NCI-H146 (cell line): ENCODE data around the gene KDM4C.

Source experiments
- DNase-seq: peaks from one replicate; lab custom pipeline; 2025; lab: John Stamatoyannopoulos, UW

The KDM4C gene

GRCh38 chr9:7097785-7098752, 340.3 kb downstream of the KDM4C start:
- DNase-seq = no peak

GRCh38 chr9:7103367-7103766, 345.6 kb downstream of the KDM4C start:
- no peak for DNase-seq

GRCh38 chr9:7103771-7104170, 346.0 kb downstream of the KDM4C start:
- DNase-seq = no peak

- no peak for DNase-seq
Measured at GRCh38 chr9:7104625-7105024, 346.9 kb downstream of the KDM4C start.

- no peak for DNase-seq
Measured at GRCh38 chr9:7105095-7105494, 347.3 kb downstream of the KDM4C start.

DNA sequence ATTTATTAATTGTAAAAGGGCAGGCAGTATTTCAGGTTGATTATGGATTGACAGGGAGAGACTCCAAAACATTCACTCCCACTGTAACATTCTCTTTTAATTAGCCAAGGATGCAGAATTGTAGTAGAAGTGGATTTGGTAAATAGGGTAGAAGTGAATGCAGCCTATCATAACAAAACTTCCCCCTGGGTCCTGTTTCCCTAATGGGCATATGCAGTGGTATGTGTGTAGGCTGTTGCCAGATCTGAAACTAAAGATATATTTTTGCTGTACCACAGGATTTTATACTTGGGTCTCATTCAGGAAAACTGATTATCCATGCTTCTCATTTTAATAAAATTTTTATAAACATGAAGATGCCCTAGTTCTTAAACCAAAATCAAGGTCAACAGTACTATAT, 351.2 kb downstream of the KDM4C start:
- DNase-seq = no peak

DNA sequence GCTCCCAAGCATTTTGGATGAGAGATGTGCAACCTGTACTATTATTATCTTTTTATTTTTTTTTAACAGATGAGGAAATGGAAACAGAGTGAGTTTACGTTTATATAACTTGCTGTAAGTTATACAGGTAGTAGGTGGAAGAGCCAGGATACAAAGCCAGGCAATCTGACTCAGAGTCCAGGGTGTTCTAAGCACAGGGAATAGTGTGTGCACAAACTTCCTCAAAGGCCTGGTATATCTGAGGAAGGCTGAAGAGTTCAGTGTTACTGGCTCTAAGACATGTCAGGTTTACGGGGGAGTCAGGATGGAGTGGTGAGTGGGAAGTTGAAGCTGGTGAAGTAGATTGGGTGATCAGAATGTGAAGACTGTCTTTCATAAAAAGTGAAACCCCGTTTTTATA, 353.6 kb downstream of the KDM4C start:
- DNase-seq = no peak

DNA sequence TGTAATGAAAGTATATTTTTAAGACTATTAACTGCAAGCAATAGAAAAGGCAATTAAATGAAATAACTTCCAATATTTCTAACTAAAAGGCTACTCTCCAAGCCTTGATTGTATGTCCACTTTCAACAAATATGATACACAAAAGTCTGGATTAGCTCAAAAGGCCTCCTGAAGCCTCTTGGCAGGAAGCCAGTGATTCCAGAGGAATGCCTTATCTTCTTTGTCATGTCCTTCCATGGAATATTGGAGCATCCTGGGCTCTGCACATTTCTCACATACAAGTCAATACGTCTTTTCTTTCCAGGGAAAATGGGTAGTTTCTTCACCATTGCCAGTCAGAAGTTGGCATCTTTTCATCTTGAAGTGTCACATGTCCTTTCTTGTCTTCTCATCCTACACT, 357.8 kb downstream of the KDM4C start:
- DNase-seq = peak; percentile 74

GRCh38 chr9:7117676-7118561, 360.1 kb downstream of the KDM4C start:
- DNase-seq = peak; percentile 45

DNA sequence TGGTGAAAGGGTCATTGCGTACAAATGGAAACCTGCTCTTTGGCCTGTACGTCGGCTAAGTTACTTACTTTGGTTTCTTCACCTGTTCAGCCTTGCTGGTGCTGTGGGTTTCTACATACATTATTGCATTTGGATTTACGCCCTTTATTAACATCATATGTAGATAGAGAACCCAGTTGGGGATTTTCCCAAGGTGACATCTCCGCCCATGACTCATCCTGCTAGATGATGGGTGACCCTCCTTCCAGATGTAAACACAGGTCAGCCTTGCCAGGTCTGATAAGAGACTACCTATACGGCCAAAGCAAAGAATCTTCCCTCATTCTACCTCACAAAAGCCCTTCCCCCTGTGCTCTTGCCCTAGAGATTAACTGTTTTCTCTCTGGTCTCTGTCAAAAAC, 360.9 kb downstream of the KDM4C start:
- DNase-seq = no peak

DNA sequence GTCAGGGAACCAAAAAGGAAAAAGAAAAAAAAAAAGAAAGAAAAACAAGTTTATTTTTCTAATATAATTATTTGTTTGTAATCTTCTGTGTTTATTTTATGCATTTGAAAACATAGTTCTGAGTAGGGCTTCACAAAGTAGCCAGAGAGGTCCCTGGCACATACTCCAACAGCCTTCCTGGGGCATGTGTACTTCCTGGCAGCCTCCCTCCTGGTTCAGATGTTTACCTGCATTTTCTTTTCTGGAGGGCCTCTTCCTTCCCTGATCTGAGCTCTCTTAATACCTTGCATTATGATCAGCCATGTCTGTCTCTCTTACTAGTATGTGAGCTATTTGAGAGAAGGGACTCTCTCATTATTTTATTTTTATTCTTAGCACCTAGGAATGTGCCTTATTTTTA, 361.8 kb downstream of the KDM4C start:
- DNase-seq = no peak

GRCh38 chr9:7121055-7121454, 363.3 kb downstream of the KDM4C start:
- DNase-seq = no peak

GRCh38 chr9:7121664-7122063, 363.9 kb downstream of the KDM4C start:
- DNase-seq = no peak

- no peak for DNase-seq
Measured at GRCh38 chr9:7123743-7124142, 366.0 kb downstream of the KDM4C start.

- DNase-seq = no peak
Measured at GRCh38 chr9:7125231-7125630, 367.5 kb downstream of the KDM4C start.

- DNase-seq = no peak
Measured at GRCh38 chr9:7129391-7129790, 371.6 kb downstream of the KDM4C start.

DNA sequence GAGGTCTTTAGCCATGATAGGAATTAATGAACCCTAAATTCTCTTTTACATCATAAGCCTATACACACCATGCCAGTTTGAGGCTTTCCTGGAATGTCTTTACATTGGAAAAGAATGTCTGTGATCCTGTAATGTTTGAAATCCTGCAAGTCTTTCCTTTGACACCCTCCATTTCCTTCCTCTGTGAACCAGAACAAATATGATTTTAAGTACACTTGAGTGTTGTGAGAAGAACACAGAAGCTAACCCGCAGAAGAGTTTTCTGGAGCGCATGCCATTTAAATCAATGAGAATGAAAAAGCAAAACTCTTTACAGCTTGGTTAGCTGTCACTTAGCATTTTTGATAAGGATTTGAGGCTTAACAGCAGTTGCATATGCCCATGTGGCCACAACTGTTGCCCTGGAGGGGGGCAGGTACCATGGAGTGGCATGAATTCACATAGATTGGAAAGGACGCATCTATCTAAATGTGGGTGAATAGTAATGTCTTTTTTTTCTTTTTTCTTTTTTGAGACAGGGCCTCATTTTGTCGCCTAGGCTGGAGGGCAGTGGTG, 372.6 kb downstream of the KDM4C start:
- DNase-seq = no peak

DNA sequence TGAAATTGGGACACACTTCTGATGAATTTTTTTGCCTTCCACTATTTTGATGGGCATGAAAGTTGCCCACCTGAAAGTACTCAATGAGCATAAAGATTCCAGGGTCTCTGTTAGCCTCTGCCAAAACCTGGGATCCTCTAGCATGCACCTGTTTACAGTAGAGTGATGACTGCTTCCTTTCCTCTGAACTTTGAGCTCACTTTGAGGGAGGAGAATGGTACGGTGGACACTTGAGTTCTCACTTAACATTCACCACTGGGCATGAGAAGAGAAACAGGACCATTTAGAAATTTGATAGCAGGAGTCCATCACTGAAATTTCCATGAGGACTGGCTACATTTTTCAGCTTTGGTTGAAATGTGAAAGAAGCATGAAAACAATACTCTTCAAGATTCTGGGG, 374.8 kb downstream of the KDM4C start:
- no peak for DNase-seq

- peak; percentile 14 for DNase-seq
Measured at GRCh38 chr9:7135735-7136134, 378.0 kb downstream of the KDM4C start.

DNA sequence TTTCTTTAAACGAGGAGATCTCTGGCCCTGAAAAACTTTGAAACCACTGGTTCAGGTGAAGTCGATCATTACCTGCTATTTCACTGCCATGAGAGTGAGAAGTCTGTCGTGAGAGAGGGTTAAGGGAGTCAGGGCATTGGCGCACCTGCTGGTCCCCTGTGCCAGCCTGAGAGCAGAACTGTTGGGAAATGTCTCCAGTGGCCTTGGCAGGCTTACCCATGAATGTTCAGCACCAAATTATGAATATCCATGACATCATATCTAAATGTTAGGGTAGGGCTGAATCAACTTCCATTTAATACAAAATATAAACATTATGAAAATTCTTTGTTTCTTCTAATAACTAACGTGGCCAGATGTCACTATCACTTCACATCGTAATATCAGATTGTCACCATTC, 379.3 kb downstream of the KDM4C start:
- peak; percentile 55 for DNase-seq

GRCh38 chr9:7137571-7137970, 379.8 kb downstream of the KDM4C start:
- peak; percentile 94 for DNase-seq

GRCh38 chr9:7139886-7140285, 382.1 kb downstream of the KDM4C start:
- no peak for DNase-seq

GRCh38 chr9:7140401-7140800, 382.6 kb downstream of the KDM4C start:
- DNase-seq = no peak
